ENCODE measurements around the gene CIC. TPM values are rescaled to one million over a fixed set of nuclear protein-coding genes. Genes with fewer than 3 reads are reported as not detected.
"Not testable (repeated sequence)": the region's sequence is repeated elsewhere in the genome, so short reads cannot be mapped to it uniquely, and the experiment has no call there.

CIC gene
- total RNA-seq, 1 donor from 2014 or later, result 51.3 TPM

DNA sequence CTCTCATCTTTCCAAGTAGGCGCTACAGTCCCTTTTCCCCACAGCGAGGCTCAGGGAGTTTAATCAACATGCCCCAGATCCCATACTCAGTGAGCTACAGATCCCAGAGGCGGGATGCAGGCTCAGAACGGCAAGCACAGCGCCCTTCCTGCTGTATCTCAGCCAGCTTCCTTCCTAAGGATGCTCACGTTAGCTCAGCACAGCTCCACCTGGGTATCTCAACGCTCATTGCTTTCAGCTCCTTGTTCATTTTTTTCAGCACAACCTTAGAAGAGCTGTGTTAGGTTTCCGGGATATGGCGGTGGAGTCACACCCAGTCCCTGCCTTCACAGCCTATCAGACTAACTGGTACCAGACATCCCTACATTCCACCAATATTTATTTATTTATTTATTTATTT lies 53.3 kb downstream of the CIC start:
- intact Hi-C loops (cut with DNase I), result no loop called here
- DNase-seq (ENCODE audit: low spot score), result no peak

GRCh38 chr19:42323473-42323851 lies 54.4 kb downstream of the CIC start:
- intact Hi-C loops (cut with DNase I), result no loop called here

DNA sequence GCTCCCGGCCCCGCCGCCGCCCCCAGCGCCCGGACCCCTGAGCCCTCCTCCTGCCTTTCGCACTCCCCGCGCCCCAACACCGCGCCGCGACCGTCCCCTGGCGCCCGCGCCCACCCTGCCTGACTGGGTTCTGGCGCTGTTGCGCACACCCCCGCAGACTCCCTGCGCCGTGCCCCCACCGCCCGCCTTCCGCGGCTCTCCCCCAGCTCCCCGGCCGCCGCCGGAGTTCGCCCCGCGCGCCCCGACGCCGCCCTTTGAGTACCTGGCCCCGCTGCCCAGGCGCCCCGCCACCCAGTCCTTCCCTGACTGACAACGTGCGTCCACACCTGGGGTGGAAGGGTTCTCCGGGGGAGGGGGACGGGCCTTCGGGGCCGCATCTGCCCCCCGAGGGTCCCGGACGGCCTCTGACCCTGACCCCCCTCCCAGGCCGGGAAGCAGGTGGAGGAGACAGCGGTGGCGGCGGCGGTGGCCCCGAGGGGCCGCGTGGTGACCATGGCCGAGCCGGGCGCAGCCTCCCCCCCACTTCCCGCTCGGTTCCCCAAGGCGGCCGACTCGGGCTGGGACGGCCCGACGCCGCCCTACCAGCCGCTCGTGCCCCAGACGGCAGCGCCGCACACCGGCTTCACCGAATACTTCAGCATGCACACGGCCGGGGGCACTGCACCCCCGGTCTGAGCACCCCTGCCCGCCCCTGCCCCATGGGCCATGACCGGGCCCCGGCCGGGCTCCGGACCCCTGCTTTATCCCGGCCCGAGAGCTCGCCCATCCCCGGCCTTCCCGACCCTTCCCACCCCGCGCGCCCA lies 55.0 kb downstream of the CIC start:
- no peak for DNase-seq (ENCODE audit: low spot score)
- intact Hi-C loops (cut with DNase I), result loop anchor here (2.0 kb wide), 1 partner anchor 77 kb away; no protein-coding TSS in a partner anchor

More at GRCh38 chr19:42323473-42323851, 54.4 kb downstream of the CIC start:
- no peak for DNase-seq (ENCODE audit: low spot score)

- no peak for DNase-seq (ENCODE audit: low spot score)
- intact Hi-C loops (cut with DNase I), result loop anchor here (2.0 to 5.0 kb wide), 3 partner anchors 73 to 192 kb away; partner anchors contain the start of gene POU2F2
Observed at GRCh38 chr19:42324655-42325307, 55.7 kb downstream of the CIC start.

GRCh38 chr19:42325308-42325895 lies 56.4 kb downstream of the CIC start, which contains the start of gene MEGF8:
Gene MEGF8, plus strand, starts transcription at chr19:42325635. Its CDS starts 609 bp downstream, at chr19:42326244.
- intact Hi-C loops (cut with DNase I), result loop anchor here (2.0 to 5.0 kb wide), 3 partner anchors 72 to 193 kb away; partner anchors contain the start of gene POU2F2
- peak; percentile 99 for DNase-seq (ENCODE audit: low spot score)

GRCh38 chr19:42325896-42326771 lies 57.1 kb downstream of the CIC start:
- no peak for DNase-seq (ENCODE audit: low spot score)
- intact Hi-C loops (cut with DNase I), result loop anchor here (2.0 to 5.0 kb wide), 3 partner anchors 71 to 194 kb away; partner anchors contain the start of gene POU2F2

DNA sequence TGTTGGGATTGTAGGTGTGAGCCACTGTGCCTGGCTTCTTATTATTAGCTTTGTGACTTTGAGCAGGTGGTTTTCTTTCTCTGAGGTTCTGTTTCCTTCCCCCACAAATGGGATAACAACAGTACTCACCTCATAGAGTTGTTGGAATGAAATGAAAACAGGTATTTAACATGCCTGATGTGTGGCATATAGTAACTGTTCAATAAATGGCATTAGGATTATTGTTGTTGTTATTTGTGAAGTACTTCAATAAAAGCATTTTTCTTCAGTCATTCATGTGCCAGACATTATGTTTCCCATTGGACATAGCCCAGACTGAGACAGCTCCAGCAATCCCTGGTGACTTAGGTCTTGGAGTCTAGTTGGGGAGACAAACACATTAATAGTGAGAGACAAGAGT lies 57.9 kb downstream of the CIC start:
- intact Hi-C loops (cut with DNase I), result loop anchor here (5.0 kb wide), 2 partner anchors 70 to 195 kb away; partner anchors contain the start of gene POU2F2
- DNase-seq (ENCODE audit: low spot score), result no peak

DNA sequence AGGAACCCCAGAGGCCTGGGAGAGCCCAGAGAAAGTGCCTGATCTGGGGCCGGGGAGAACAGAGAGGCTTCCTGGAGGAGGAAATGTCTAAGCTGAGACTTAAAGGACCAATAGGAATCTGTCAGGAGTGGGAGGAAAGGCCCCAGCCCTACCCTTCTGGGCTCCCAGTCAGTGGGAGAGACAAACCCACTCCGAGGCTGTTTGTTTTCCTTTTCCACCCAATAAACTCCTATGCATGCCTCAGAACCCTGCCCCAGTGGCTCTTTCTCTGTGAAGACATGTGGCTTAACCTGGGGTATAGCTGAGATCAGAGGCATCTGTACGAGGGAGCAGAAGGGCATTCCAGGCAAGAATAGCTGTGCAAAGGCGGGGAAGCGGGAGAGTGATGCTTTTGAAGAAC lies 58.3 kb downstream of the CIC start:
- DNase-seq (ENCODE audit: low spot score), result no peak

DNA sequence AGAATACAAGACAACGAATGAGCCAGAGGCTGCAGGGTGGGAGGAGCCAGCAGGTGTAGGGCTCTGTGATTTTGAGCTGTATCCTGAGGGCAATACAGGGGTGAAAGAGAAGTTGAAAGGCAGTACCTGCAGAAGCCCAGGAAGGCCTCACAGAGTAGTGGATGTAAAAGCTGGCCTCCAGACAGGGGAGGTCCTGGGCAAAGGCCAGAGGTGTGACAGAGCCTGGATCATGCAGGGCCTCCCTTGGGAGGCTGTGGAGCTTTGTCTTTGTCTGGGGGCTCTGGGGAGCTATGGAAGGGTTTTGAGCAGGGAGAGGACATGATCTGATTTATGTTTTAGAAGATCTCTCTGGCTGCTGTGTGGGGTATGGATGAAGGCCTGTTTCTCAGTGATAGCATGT lies 59.1 kb downstream of the CIC start:
- intact Hi-C loops (cut with DNase I), result loop anchor here (5.0 kb wide), 2 partner anchors 69 to 196 kb away; partner anchors contain the start of gene POU2F2
- DNase-seq (ENCODE audit: low spot score), result no peak

More for the DNA sequence above, 58.3 kb downstream of the CIC start:
- intact Hi-C loops (cut with DNase I), result loop anchor here (5.0 kb wide), 2 partner anchors 70 to 195 kb away; partner anchors contain the start of gene POU2F2

GRCh38 chr19:42328854-42329253 lies 59.8 kb downstream of the CIC start:
- DNase-seq (ENCODE audit: low spot score), result no peak
- intact Hi-C loops (cut with DNase I), result loop anchor here (5.0 kb wide), 2 partner anchors 68 to 197 kb away; partner anchors contain the start of gene POU2F2

DNA sequence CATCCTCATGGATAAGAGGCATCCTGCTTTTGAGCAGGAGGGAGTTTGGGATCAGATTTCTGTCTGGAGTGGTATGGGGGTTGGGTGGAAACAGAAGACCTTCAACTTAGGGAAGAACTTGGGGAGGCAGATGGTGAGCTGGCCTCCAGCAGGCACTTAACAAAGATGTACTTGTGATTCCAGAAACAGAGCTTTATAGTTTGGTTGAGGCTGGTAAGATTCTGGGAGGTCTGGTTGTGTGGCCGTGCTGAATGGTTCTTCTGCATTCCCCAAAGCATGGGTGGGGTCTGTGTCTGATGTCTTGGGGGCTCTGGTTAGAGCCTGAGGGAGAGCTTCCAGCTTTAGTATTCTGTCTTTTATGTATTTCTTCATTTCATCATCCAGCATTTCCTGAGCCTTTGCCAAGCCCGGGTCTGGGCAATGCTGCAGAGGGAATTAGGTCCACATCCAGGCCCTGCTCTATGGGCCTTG lies 61.2 kb downstream of the CIC start:
- DNase-seq (ENCODE audit: low spot score), result no peak
- intact Hi-C loops (cut with DNase I), result no loop called here

GRCh38 chr19:42331333-42331732 lies 62.3 kb downstream of the CIC start:
- intact Hi-C loops (cut with DNase I); DNase-seq (ENCODE audit: low spot score): not testable (repeated sequence)

- no peak for DNase-seq (ENCODE audit: low spot score)
- intact Hi-C loops (cut with DNase I), result no loop called here
Observed at GRCh38 chr19:42332059-42332458, 63.0 kb downstream of the CIC start.

- intact Hi-C loops (cut with DNase I), result no loop called here
- DNase-seq (ENCODE audit: low spot score), result no peak
Observed at GRCh38 chr19:42333018-42333417, 64.0 kb downstream of the CIC start.

DNA sequence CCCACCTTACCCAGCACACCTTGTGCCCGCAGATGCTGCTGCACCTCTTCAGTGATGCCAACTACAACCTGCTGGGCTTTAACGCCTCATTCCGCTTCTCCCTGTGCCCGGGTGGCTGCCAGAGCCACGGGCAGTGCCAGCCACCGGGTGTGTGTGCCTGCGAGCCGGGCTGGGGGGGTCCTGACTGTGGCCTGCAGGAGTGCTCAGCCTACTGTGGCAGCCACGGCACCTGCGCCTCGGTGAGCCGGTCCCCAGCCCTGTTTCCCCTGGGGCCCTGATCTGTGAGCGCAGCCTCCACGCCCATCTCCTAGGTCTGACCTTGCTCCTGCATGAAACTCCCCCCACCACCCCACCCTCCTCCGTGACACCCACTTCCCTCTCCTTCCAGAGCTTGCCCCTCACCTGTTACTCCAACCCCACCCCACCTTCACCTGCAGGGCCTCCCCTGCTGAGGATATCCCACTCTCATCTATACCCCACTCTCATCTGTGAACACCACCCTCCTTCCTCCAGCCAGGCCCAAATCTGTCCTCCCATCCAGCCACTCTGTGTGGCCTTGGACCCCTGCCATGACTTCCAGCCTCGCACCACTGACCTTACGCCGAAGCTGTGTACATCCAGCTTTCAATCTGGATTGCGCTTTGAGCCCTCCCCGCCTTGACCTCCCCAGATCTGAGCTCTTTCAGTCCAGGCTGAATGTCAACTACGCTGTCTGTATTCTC lies 65.1 kb downstream of the CIC start:
- intact Hi-C loops (cut with DNase I), result no loop called here
- no peak for DNase-seq (ENCODE audit: low spot score)

DNA sequence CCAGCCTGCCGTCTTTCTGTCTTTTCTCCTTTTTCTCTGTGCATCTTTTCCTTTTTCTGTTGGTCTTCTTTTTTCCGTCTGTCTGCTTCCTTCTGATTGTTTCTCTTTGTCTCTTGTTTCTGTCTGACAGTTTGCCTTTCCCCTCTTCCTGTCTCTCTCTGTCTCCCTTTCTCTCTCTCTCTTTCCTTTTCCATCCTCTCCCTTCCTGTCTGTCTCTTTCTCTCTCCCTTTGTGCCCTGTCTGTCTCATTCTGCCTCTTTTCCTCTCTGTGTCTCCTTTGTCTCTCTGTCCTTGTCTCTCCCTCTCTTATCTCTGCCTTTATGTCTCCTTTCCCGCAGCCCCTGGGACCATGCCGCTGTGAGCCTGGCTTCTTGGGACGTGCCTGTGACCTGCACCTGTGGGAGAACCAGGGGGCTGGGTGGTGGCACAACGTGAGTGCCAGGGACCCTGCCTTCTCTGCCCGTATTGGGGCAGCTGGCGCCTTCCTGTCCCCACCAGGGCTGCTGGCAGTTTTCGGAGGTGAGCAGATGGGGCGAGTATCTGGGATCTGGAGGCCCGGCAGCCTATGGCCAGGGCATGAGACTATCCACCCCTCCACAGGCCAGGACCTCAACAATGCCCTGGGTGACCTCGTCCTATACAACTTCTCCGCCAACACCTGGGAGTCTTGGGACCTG lies 65.8 kb downstream of the CIC start:
- intact Hi-C loops (cut with DNase I), result no loop called here

DNA sequence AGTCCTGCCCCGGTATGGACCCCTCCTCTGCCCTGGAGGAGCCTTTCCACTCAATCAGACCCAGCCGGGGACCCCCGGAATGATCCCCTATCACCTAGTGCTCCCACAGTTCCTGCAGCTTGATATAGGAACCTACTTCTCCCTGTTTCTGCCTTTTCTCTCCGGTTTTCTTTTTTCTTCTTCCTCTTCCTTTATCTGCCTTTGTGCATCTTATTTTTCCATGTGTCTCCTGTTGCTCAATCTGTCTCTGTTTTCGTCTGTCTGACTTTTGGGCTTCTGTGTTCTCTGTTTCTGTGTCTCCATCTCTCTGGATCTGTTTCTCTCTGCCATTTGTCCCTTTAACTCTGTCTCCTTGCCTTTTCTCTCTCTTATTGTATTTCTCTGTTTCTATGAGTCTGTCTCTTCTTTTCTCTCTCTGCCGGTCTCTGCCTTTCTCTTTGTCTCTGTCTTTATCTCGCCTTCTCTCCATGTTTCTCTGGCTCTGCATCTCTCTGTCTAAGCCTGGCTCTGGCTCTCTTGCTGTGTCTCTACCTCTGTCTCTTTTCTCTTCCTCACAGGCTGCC lies 66.4 kb downstream of the CIC start:
- intact Hi-C loops (cut with DNase I), result no loop called here
- DNase-seq (ENCODE audit: low spot score), result no peak

More for the DNA sequence above, 65.8 kb downstream of the CIC start:
- no peak for DNase-seq (ENCODE audit: low spot score)
